Neuronal stem cell (in vitro differentiated cells): ENCODE results near the gene ACTBL2.

Source experiments
- DNase-seq: peaks from one replicate; pipeline ENCODE4 v3.0.0-alpha.2; 2013; ENCODE audit warnings: low spot score
- H2AFZ ChIP-seq: one replicate; pipeline ENCODE4 v1.6.1; 2013; ENCODE audit warnings: mild to moderate bottlenecking, low read length, inconsistent platforms
- H2AK5ac ChIP-seq: 2 replicates; pipeline ENCODE4 v1.6.1; 2013; ENCODE audit warnings: low read depth, mild to moderate bottlenecking, inconsistent platforms, low read length, moderate library complexity, mixed read lengths
- H2BK120ac ChIP-seq: 2 replicates; pipeline ENCODE4 v1.6.1; 2013; ENCODE audit warnings: low read depth, mild to moderate bottlenecking, inconsistent platforms, low read length, moderate library complexity, mixed read lengths
- H2BK12ac ChIP-seq: one replicate; pipeline ENCODE4 v1.6.1; 2013; ENCODE audit warnings: low read length, inconsistent platforms
- H2BK15ac ChIP-seq: 2 replicates; pipeline ENCODE4 v1.6.1; 2013; ENCODE audit warnings: mild to moderate bottlenecking, low read length, inconsistent platforms, mixed read lengths
- H2BK5ac ChIP-seq: one replicate; pipeline ENCODE4 v1.6.1; 2013; ENCODE audit warnings: inconsistent platforms, mild to moderate bottlenecking, low read length, moderate library complexity
- H3K14ac ChIP-seq: one replicate; pipeline ENCODE4 v1.6.1; 2013; ENCODE audit warnings: low read length, inconsistent platforms
- H3K18ac ChIP-seq: 2 replicates; pipeline ENCODE4 v1.6.1; 2013; ENCODE audit warnings: low read length, inconsistent platforms
- H3K23ac ChIP-seq: 2 replicates; pipeline ENCODE4 v1.6.1; 2013; ENCODE audit warnings: low read depth, mild to moderate bottlenecking, mixed read lengths, low read length, inconsistent platforms; ENCODE audit not compliant: poor library complexity
- H3K27ac ChIP-seq: replicated peaks from 3 replicates; pipeline ENCODE4 v1.5.1; 2013; ENCODE audit warnings: low read length, inconsistent platforms
- H3K27me3 ChIP-seq, 3 experiments: 2 replicates each; pipeline ENCODE4 v1.6.1; 2013; ENCODE audit warnings: low read length in 3 of 3, mild to moderate bottlenecking in 2 of 3, inconsistent platforms in 1 of 3, low read depth in 1 of 3, mixed read lengths in 1 of 3, moderate library complexity in 1 of 3; ENCODE audit not compliant: control insufficient read depth in 3 of 3, insufficient read depth in 3 of 3
- H3K36me3 ChIP-seq, 2 donors: replicated peaks in 1 of 2; 2 replicates each; pipeline ENCODE4 v1.6.1; 2013; ENCODE audit warnings: low read length in 2 of 2; ENCODE audit not compliant: control insufficient read depth in 2 of 2, insufficient read depth in 2 of 2
- H3K4ac ChIP-seq: 2 replicates; pipeline ENCODE4 v1.6.1; 2013; ENCODE audit warnings: inconsistent platforms, mild to moderate bottlenecking, low read length, moderate library complexity
- H3K4me1 ChIP-seq, 2 donors: 1 replicate in 1 of 2; 2 replicates in 1 of 2; pipeline ENCODE4 v1.6.1; 2013; ENCODE audit warnings: low read length in 2 of 2, low read depth in 1 of 2; ENCODE audit not compliant: control insufficient read depth in 2 of 2, insufficient read depth in 1 of 2
- H3K4me2 ChIP-seq: one replicate; pipeline ENCODE4 v1.6.1; 2013; ENCODE audit warnings: mild to moderate bottlenecking, low read length, inconsistent platforms; ENCODE audit not compliant: insufficient read depth, poor library complexity, severe bottlenecking
- H3K4me3 ChIP-seq, 2 donors: 2 replicates each; pipeline ENCODE4 v1.5.1; 2013; ENCODE audit warnings: low read length in 2 of 2, mild to moderate bottlenecking in 2 of 2, inconsistent platforms in 1 of 2, moderate library complexity in 1 of 2
- H3K79me1 ChIP-seq: one replicate; pipeline ENCODE4 v1.6.1; 2013; ENCODE audit warnings: low read depth, mild to moderate bottlenecking, inconsistent platforms, low read length, moderate library complexity
- H3K9ac ChIP-seq: one replicate; pipeline ENCODE4 v1.6.1; 2013; ENCODE audit warnings: mild to moderate bottlenecking, low read depth, low read length, inconsistent platforms; ENCODE audit not compliant: poor library complexity
- H3K9me3 ChIP-seq, 2 donors: replicated peaks in 1 of 2; 2 replicates each; pipeline versions ENCODE3 to v1.6.1; 2013; ENCODE audit warnings: low read length in 2 of 2, mild to moderate bottlenecking in 2 of 2, inconsistent platforms in 1 of 2, low read depth in 1 of 2, mixed read lengths in 1 of 2, moderate library complexity in 1 of 2; ENCODE audit not compliant: control insufficient read depth in 2 of 2, insufficient read depth in 1 of 2
- H4K8ac ChIP-seq: one replicate; pipeline ENCODE4 v1.6.1; 2013; ENCODE audit warnings: low read depth, mild to moderate bottlenecking, inconsistent platforms, low read length, moderate library complexity
- H4K91ac ChIP-seq: one replicate; pipeline ENCODE4 v1.6.1; 2013; ENCODE audit warnings: low read length, low read depth, mild to moderate bottlenecking, inconsistent platforms; ENCODE audit not compliant: poor library complexity
- WGBS, 2 donors: extraction: QIAGEN DNeasy Blood & Tissue Kit; methylation state at CpG; one replicate each; pipeline ENCODE4 v1.1.7; 2013; ENCODE audit warnings: missing lambda C conversion rate in 2 of 2, mixed read lengths in 1 of 2; ENCODE audit not compliant: insufficient read length in 2 of 2, insufficient replicate concordance in 1 of 2; ENCODE audit errors: extremely low coverage in 2 of 2; 5-methylcytosine and 5-hydroxymethylcytosine counted together

ACTBL2 gene

GRCh38 chr5:57513785-57514184 is 31.2 kb upstream of the ACTBL2 start:
- Histone ChIP-seq H2BK5ac (no peak overlapping the region), H3K9me3 (no peaks in the 10 kb centered on the region), H3K27me3 (no peaks in the 10 kb centered on the region), H2AK5ac (no peak overlapping the region), H3K4ac (no peak overlapping the region), H3K14ac (no peak overlapping the region), H3K36me3 (no peaks in the 10 kb centered on the region), H3K4me2 (no peak overlapping the region), H2AFZ (no peak overlapping the region), H2BK15ac (no peak overlapping the region), H3K9ac (no peak overlapping the region), H2BK12ac (no peak overlapping the region), H3K23ac (no peak overlapping the region), H4K91ac (no peak overlapping the region), H3K79me1 (no peaks in the 10 kb centered on the region), H3K27ac (no peak overlapping the region), H3K4me1 (peaks cover 0 to 3% of the 10 kb centered on the region in 2 donors), H2BK120ac (no peak overlapping the region), H3K18ac (no peak overlapping the region), H4K8ac (no peak overlapping the region), H3K4me3 (no peak overlapping the region)
- WGBS, 2 donors: no CpG with 5 or more reads among the region's 2 CpGs
- no peak for DNase-seq

GRCh38 chr5:57511321-57511720 is 28.7 kb upstream of the ACTBL2 start:
- no peak overlapping the region for H2AK5ac ChIP-seq
- H2BK5ac ChIP-seq: no peak overlapping the region
- no peak overlapping the region for H3K4ac ChIP-seq
- no peak overlapping the region for H2AFZ ChIP-seq
- H3K18ac ChIP-seq: no peak overlapping the region
- H3K27ac ChIP-seq: no peak overlapping the region
- no peak overlapping the region for H2BK120ac ChIP-seq
- H3K4me1 ChIP-seq: peaks cover 0 to 3% of the 10 kb centered on the region in 2 donors
- H3K9ac ChIP-seq: no peak overlapping the region
- H4K91ac ChIP-seq: no peak overlapping the region
- no peak overlapping the region for H3K4me3 ChIP-seq
- no peaks in the 10 kb centered on the region for H3K27me3 ChIP-seq
- H2BK15ac ChIP-seq: no peak overlapping the region
- no peaks in the 10 kb centered on the region for H3K36me3 ChIP-seq
- H2BK12ac ChIP-seq: no peak overlapping the region
- no peaks in the 10 kb centered on the region for H3K9me3 ChIP-seq
- no peak overlapping the region for H4K8ac ChIP-seq
- no peaks in the 10 kb centered on the region for H3K79me1 ChIP-seq
- H3K14ac ChIP-seq: no peak overlapping the region
- H3K4me2 ChIP-seq: no peak overlapping the region
- H3K23ac ChIP-seq: no peak overlapping the region
- no CpG with 5 or more reads among the region's 1 CpG for WGBS, 2 donors
- no peak for DNase-seq

- H2AK5ac ChIP-seq: no peak overlapping the region
- H2BK15ac ChIP-seq: no peak overlapping the region
- no peak overlapping the region for H3K18ac ChIP-seq
- H3K4me1 ChIP-seq: peaks cover 0 to 3% of the 10 kb centered on the region in 2 donors
- H3K23ac ChIP-seq: no peak overlapping the region
- H3K4ac ChIP-seq: no peak overlapping the region
- H4K91ac ChIP-seq: no peak overlapping the region
- no peak overlapping the region for H4K8ac ChIP-seq
- no peak overlapping the region for H2AFZ ChIP-seq
- no peak overlapping the region for H3K4me2 ChIP-seq
- H2BK12ac ChIP-seq: no peak overlapping the region
- no peaks in the 10 kb centered on the region for H3K36me3 ChIP-seq
- no peak overlapping the region for H3K9ac ChIP-seq
- H3K27ac ChIP-seq: no peak overlapping the region
- no peak overlapping the region for H2BK5ac ChIP-seq
- no peak overlapping the region for H3K14ac ChIP-seq
- no CpG with 5 or more reads among the region's 3 CpGs for WGBS, 2 donors
- H2BK120ac ChIP-seq: no peak overlapping the region
- no peaks in the 10 kb centered on the region for H3K27me3 ChIP-seq
- H3K79me1 ChIP-seq: no peaks in the 10 kb centered on the region
- no peak for DNase-seq
- no peak overlapping the region for H3K4me3 ChIP-seq
- no peaks in the 10 kb centered on the region for H3K9me3 ChIP-seq
These were observed 27.1 kb upstream of the ACTBL2 start for GRCh38 chr5:57509501-57510260.

GRCh38 chr5:57508211-57508610 is 25.6 kb upstream of the ACTBL2 start:
- Histone ChIP-seq H2AK5ac (no peak overlapping the region), H3K14ac (no peak overlapping the region), H3K79me1 (no peaks in the 10 kb centered on the region), H4K8ac (no peak overlapping the region), H3K27ac (no peak overlapping the region), H3K4me2 (no peak overlapping the region), H2BK120ac (no peak overlapping the region), H3K9ac (no peak overlapping the region), H3K23ac (no peak overlapping the region), H3K4ac (no peak overlapping the region), H2BK15ac (no peak overlapping the region), H3K36me3 (no peaks in the 10 kb centered on the region), H2AFZ (no peak overlapping the region), H3K27me3 (no peaks in the 10 kb centered on the region), H3K4me1 (peaks cover 0 to 3% of the 10 kb centered on the region in 2 donors), H2BK5ac (no peak overlapping the region), H3K4me3 (no peak overlapping the region), H2BK12ac (no peak overlapping the region), H3K9me3 (no peaks in the 10 kb centered on the region), H3K18ac (no peak overlapping the region), H4K91ac (no peak overlapping the region)
- WGBS, 2 donors: no CpG with 5 or more reads among the region's 2 CpGs
- DNase-seq: no peak
